ENCODE results near the gene LHPP. TPM values are rescaled to one million over a fixed set of nuclear protein-coding genes. Genes with fewer than 3 reads are reported as not detected.

LHPP gene
- total RNA-seq, 1 donor from 2014 or later = 9.1 TPM

GRCh38 chr10:124446830-124447750 lies 14.5 kb upstream of the LHPP start:
- intact Hi-C loops (cut with micrococcal nuclease) = no loop called here
- no peak for ATAC-seq
- no peak for DNase-seq

DNA sequence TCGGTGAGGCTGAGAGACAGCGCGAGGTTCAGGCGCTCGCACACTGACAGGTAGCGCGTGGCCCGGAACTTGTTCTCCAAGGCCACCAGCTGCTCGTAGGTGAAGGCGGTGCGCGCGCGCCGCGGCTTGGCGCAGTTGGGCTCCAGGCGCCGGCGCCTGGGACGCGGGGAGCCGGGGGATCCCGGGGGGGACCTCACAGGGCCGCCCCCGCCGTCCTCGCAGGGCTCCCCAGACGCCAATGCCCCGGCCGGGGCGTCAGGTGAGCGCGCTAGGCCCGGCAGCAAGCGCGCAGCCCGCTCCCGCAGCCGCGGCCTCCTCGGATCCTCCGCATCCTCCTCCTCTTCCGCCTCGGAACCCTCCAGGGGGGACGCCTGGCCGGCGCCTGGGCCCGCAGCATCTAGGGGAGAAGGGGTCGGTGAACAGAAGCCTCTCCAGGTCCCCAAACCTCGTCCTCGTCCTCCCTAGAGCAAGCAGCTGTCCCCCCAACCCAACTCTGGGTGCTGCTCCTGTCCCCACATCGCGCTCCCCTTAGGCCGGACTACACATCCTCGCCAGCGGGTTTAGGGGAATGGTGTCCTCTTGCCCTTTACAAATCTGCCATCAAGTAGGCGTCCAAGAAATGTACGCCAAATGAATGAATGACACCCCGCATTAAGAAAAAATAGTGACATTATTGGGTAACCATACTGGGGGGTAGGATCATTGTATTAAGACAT lies 13.7 kb upstream of the LHPP start:
- ATAC-seq (no peak), DNase-seq (no peak)
- intact Hi-C loops (cut with micrococcal nuclease) = no loop called here

- intact Hi-C loops (cut with micrococcal nuclease) = no loop called here
- DNase-seq (no peak), ATAC-seq (no peak)
Observed at GRCh38 chr10:124448696-124449169, 12.9 kb upstream of the LHPP start.

DNA sequence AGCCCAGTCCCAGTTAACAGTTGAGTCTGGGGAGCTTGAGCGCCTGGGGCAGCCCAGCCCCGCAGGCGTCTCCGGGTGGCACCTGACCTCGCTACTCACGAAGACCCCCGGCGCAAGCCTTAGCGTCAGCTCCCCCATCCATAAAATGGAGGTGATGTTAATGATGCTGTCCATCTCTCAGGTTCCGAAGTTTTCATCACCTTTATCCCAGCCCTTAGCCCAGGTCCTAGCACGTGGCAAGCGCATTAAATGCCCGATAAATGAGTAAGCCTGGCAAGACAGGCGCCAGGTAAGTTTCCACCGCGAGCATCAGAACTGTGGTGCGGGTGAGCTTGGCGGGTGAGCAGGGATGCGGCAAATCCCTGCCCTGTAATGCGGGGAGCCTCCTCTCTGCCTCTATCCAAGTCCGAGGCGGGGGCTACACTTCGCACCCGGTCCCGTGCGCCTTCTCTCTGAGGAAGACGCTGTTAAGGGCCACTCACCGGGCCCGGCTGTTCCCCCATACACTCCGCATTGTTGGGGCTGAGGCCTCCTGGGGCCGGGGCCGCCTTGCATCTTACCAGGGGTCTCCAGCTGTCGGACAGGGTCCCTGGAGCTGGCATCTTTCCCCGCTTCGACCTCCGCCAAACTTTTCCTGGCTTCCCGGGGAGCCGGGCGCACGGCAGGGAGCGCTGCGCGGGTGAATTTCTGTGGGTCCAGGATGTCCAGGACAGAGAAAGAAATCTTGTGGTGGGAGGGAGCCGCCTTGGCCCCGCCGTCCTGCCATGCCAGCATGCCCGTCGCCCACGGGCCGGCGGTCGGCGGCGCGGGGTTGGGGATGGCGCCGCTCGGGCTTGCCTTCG lies 12.2 kb upstream of the LHPP start:
- ATAC-seq (no peak), DNase-seq (no peak)
- intact Hi-C loops (cut with micrococcal nuclease) = no loop called here

- no peak for DNase-seq
- peak; percentile 46 for ATAC-seq
- intact Hi-C loops (cut with micrococcal nuclease) = no loop called here
Observed at GRCh38 chr10:124450012-124450782, 11.4 kb upstream of the LHPP start, which contains the start of gene NKX1-2. Gene NKX1-2 (minus strand): TSS chr10:124450035. CDS start chr10:124449943, 92 bp downstream.

DNA sequence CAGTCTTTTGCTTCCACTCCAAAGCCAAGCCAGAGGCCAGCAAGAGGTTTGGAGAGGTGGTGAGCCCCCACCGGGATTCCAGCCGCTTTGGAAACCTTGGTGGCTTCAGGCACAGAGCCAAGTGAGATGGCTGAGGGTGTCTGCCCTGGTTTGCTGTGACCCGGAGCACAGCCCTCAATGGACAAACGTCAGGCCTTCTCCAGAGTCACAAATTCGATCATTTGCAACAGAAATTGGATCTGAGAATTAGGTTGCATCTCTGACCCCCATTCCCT lies 10.9 kb upstream of the LHPP start:
- ATAC-seq (no peak), DNase-seq (no peak)
- intact Hi-C loops (cut with micrococcal nuclease) = no loop called here

DNA sequence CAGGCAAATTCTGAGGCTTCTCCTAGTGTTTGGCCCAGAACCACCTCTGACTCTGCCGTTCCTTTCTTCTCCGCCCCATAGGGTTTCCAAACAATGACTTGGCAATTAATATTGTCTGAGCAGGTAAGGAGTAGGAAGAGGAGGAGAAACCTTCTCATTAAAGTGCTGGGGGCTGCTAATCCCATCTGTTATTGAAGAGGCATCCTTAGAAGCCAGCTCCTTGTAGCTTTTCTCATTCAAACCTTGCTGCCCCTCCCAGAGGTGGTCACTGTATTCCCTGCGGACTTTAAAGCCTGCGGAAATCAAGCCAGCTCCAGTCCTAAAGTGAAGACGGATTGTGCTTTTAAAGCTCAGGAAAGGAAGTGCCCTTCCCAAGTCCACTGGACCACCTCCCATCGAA lies 10.3 kb upstream of the LHPP start:
- intact Hi-C loops (cut with micrococcal nuclease) = no loop called here
- DNase-seq (no peak), ATAC-seq (no peak)

- ATAC-seq (no peak), DNase-seq (no peak)
- intact Hi-C loops (cut with micrococcal nuclease) = no loop called here
Observed at GRCh38 chr10:124453960-124454610, 7.5 kb upstream of the LHPP start.

DNA sequence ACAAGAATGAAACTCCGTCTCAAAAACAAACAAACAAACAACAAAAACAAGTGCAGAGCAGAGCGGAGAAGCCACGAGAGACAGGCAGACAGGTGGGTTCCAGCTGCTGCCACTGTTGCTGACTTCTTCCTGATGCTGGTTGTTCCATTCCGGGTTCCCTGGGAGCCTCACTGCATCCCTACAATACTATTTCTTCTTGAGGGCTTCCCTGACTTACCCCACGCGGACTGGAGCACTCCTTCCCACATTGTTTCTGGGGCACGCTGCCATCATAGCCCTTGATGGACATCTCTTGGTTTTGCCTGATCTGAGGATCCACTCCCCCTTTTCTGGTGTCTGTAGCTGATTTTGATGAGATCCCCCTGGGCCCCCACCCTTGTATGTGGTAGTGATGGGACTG lies 6.2 kb upstream of the LHPP start:
- DNase-seq = no peak
- ATAC-seq = no peak
- intact Hi-C loops (cut with micrococcal nuclease) = no loop called here

DNA sequence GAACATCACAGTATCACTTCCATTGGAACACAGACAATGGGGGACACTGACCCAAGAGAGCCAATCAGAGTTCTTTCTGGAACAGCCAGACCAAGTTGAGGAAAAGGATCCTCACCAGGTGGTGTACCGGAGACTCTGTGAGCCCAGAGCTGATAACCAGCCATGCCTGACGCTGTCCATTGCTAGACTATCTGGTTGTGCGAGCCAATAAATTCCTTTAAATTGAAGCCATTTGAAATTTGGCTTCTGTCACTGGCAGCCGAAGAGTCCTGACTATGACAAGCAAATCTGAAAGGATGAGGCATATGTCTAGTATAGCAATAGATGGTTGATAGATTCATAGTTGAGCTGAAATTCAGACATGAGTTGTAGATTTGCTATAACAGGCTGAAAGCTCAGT lies 3.1 kb upstream of the LHPP start:
- intact Hi-C loops (cut with micrococcal nuclease) = no loop called here
- DNase-seq (no peak), ATAC-seq (no peak)

- DNase-seq (no peak), ATAC-seq (no peak)
- intact Hi-C loops (cut with micrococcal nuclease) = no loop called here
Observed at GRCh38 chr10:124458889-124459288, 2.7 kb upstream of the LHPP start.

DNA sequence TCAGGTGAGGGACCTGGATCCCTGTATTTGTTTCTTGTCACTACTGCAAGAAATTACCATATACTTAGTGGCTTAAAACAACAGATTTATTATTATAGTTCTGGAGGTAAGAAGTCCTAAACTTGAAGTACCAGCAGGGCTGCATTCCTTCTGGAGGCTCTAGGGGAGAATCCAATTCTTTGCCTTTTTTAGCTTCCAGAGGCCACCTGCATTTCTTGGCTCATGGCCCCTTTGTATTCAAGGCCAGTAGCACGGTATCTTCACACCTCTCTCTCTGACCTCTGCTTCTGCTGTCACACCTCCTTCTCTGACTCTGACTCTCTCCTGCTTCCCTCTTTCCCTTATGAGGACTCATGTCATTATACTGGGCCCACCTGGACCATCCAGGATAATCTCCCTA lies 2.2 kb upstream of the LHPP start:
- ATAC-seq (no peak), DNase-seq (no peak)
- intact Hi-C loops (cut with micrococcal nuclease) = no loop called here

DNA sequence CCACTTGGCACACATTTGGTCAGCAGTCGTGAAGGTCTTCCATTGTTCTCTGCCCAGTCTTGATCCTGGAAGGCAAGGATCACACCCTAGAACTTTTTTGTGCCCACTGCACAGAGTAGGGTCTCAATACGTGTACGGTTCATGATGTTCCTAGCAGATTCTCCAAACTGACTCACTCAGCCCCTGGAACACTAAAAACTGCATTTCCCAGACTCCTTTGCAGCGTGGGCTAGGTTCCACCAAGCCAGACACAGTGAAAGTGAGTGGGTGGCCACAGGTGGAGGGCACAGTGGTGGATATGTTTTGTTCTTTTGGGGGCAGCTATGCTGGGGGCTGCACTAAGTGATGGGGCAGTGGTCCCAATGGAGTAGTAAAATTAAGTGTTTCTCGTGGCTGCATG lies 1.5 kb upstream of the LHPP start:
- intact Hi-C loops (cut with micrococcal nuclease) = no loop called here
- DNase-seq (no peak), ATAC-seq (no peak)

GRCh38 chr10:124462348-124462695 lies 699 bp downstream of the LHPP start:
- intact Hi-C loops (cut with micrococcal nuclease) = no loop called here
- DNase-seq (no peak), ATAC-seq (no peak)

DNA sequence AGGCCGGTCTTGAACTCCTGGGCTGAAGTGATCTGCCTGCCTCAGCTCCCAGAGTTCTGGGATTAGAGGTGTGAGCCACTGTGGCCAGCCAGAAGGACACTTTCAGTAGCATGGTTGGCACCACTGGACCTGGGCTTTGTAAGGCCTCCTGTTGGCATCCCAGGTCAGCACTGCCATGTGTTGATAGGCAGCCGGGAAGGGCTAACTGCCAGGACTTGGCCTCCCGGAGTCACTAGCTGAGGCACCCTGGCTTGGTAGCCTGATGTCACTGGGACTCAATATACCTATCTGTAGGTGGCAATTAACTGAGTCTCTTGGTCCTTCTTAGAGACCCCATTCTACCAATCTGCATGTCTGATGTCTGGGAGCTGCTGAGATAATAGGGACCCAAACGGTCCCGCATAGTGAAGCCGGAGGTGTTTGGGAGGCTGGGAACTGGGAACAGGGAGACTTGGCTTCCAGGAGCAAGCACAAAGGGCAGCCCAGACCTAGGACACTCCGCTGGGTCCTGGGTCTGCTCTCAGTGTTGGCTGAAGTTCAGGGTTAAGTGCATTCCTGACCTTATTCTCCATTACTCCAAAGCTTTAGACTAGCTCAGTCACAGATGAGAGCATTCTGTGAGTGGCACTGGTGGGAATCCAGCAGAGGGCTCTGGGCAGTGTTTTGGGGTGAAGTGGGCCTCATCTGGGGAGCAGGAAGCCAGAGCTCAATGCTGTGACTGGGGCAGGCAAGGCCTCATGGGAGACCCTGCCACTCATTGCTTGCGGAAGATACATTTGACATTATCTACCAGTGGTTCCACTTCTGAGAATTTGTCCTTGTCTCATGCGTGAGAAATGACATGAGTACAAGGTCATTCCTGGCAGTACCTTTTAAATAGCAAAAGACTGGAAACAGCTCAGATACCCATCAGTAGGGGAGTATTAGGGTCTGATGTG lies 2.7 kb downstream of the LHPP start:
- ATAC-seq = no peak
- no peak for DNase-seq
- intact Hi-C loops (cut with micrococcal nuclease) = no loop called here

DNA sequence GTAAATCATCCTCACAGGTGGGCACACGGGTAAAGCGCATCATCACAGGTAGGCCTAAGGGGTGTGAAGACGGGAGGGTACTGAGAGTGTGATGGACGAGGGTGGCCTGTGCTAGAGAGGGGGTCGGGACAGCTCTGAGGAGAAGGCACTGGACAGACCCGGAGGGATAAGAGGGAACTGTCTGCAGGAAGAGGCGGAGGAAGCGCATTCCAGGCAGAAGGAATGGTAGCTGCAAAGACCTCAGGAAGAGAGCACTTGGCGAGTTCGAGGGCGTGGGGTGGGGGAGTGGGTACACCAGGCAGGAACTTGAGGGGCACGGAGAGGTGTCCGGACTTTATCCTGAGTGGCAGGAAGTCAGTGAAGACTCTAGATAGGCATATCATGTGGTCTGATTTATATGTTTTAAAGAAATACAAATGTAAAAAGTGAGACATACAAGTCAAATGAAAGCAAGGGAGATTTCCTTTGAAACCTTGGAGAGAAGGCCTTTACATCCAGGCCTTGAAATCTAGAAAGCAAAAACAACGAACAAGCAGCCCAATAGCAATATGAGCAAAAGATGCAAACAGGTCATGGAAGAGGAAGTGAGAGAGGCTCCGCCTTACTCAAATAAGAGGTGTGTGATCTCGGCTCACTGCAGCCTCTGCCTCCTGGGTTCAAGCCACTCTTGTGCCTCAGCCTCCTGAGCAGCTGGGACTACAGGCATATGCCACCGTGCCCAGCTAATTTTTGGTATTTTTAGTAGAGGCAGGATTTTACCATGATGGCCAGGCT lies 3.6 kb downstream of the LHPP start:
- ATAC-seq = no peak
- no peak for DNase-seq
- intact Hi-C loops (cut with micrococcal nuclease) = no loop called here

All from left ventricle myocardium superior (tissue), 1 donor.